Fibroblast of skin of left biceps (primary cell): ENCODE data around the gene NR5A2.

ENCODE experiments used
- DNase-seq, 2 experiments: peaks; one replicate each; pipeline ENCODE4 v3.0.0-alpha.2; 2013; ENCODE audit warnings: low read depth in 2 of 2

NR5A2 gene

GRCh38 chr1:200027264-200027823, at the start of gene NR5A2:
Gene NR5A2, plus strand, starts transcription at chr1:200027710. Its CDS starts 138 bp downstream, at chr1:200027848.
- no peak for DNase-seq

- DNase-seq: no peak
Measured at GRCh38 chr1:199978408-199978940, 49.0 kb upstream of the NR5A2 start.

- no peak for DNase-seq
Measured at GRCh38 chr1:199979071-199979470, 48.4 kb upstream of the NR5A2 start.

GRCh38 chr1:199981584-199981983, 45.9 kb upstream of the NR5A2 start:
- DNase-seq: no peak

- no peak for DNase-seq
Measured at GRCh38 chr1:199982606-199983005, 44.9 kb upstream of the NR5A2 start.

- no peak for DNase-seq
Measured at GRCh38 chr1:199983531-199983930, 44.0 kb upstream of the NR5A2 start.

GRCh38 chr1:199995096-199995685, 32.3 kb upstream of the NR5A2 start:
- no peak for DNase-seq

- DNase-seq: no peak
Measured at GRCh38 chr1:200005165-200005564, 22.3 kb upstream of the NR5A2 start.

- no peak for DNase-seq
Measured at GRCh38 chr1:200006711-200007110, 20.8 kb upstream of the NR5A2 start.

GRCh38 chr1:200015811-200016210, 11.7 kb upstream of the NR5A2 start:
- no peak for DNase-seq

- DNase-seq: no peak
Measured at GRCh38 chr1:200021577-200022238, 5.8 kb upstream of the NR5A2 start.

GRCh38 chr1:200022239-200022804, 5.2 kb upstream of the NR5A2 start:
- no peak for DNase-seq

GRCh38 chr1:200028586-200029034, 1.1 kb downstream of the NR5A2 start:
- no peak for DNase-seq

GRCh38 chr1:200029035-200029821, 1.7 kb downstream of the NR5A2 start:
- DNase-seq: no peak

- DNase-seq: no peak
Measured at GRCh38 chr1:200029822-200030152, 2.3 kb downstream of the NR5A2 start.

GRCh38 chr1:200030791-200031190, 3.3 kb downstream of the NR5A2 start:
- DNase-seq: no peak

GRCh38 chr1:200033511-200034261, 6.2 kb downstream of the NR5A2 start:
- no peak for DNase-seq

GRCh38 chr1:200034262-200034557, 6.7 kb downstream of the NR5A2 start:
- no peak for DNase-seq

GRCh38 chr1:200034761-200035396, 7.4 kb downstream of the NR5A2 start:
- DNase-seq: peak; percentile 8 to 13

- no peak for DNase-seq
Measured at GRCh38 chr1:200035397-200035955, 8.0 kb downstream of the NR5A2 start.
